GM18868 (cell line): ENCODE data around the gene RIIAD1.

Experiments
- ATAC-seq: cut with Tn5 transposase; IDR thresholded peaks from one replicate; pipeline ENCODE4 v1.9.1; 2021; ENCODE audit warnings: mild to moderate bottlenecking, moderate library complexity; ENCODE audit not compliant: unreplicated experiment

The RIIAD1 gene

DNA sequence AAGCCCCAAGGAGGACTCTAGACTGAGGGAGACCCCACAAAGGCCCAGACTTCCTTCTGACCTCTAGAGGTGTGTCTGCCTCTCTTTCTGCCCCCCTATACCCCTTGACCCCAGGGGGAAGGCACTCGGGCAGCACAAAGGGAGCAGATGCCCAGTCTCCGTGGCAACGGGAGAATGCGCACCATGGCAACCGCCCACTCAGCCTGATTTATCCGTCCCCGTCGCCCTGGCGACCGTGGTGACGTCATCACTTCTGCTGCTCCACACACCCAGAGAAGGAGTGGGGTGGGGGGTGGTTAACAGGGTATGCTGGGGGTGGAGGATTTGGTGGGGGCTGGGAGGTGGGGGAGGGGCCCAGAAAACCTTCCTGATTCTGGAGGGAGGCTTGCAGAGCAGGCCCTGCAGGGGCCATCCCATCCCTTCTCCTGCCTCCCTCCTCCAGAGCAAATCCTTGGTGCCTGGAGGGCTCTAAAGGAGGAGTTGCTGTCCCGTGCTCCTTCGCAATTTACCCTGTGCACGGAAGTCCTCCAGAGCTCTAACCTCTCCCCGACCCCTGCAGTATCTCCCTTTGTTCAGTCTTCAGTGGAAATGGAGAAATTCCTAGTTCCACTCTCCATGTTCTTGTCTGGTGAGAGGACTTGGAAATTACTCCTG is 11.0 kb upstream of the RIIAD1 start:
- no peak for ATAC-seq

DNA sequence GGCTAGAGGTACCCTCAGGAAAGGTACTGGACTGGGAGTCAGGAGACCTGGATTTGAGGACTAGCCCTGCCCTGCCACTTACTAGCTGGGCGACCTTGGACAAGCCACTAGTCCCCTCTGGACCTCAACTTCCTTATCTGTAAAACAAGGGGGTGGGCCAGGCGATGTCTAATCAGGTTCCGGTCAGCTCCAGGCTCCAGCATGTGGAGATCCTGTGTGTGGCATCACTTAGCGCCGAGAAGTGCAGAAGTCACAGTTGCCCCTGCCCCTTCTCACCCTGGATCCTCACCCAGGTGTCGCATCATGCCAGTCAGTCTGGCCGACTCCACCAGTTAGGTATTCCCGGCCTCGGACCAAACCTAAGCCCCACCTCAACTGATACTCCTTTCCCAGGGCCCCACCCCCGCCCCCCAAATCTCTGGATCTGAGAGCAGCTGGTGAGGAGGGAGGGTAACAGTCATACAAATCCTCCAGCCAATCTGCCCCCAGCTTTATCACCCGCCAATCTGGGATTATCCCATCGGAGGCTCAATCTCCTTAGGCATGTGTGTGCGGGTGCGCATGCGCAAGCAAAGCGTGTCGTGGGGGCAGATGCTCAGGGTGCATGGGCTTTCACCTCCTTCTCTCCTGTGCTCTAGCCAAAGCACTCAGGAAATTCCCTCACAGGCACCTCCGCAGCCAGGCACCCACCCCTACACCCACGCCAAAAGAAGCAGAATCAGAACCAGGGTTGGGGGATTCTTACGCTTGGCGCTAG is 10.1 kb upstream of the RIIAD1 start:
- ATAC-seq, result no peak

DNA sequence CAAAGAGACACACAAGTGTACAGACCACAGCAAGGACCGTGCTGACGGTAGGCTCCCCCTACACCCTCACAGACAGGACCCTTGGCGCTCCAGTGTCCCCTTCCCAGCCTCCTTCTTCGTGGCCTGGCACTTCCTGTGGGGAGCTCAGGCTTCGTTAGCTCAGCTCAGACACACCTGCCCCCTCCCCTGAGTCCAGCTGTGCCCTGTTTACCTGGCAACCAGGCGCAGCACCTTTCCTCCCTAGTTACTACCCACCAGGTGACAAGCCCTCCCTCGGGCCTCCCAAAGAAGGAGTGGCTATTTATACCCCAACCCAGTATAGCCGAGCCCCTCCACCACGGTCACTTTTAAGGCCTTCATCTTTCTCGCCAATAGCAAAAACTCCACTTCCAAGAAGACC is 9.4 kb upstream of the RIIAD1 start:
- ATAC-seq, result no peak

DNA sequence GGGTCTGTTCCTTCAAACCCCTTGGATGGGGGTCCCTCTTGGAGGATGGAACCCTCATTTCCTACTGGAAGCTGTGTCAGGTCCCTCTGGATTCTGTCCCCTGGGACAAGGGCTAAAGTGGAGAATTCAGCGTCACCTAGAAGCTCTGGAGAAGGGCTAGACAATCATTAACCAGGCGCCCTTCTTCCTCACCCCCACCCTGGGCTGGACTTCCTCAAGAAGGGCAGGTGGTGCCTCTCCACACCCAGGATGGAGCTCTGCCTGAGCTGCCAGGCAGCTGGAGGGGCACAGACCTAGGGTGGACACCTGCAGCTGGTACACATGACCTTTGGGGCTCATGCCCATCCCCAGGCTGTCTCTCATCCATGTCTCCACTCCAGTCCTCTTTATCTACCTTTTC is 8.3 kb upstream of the RIIAD1 start:
- ATAC-seq, result no peak

DNA sequence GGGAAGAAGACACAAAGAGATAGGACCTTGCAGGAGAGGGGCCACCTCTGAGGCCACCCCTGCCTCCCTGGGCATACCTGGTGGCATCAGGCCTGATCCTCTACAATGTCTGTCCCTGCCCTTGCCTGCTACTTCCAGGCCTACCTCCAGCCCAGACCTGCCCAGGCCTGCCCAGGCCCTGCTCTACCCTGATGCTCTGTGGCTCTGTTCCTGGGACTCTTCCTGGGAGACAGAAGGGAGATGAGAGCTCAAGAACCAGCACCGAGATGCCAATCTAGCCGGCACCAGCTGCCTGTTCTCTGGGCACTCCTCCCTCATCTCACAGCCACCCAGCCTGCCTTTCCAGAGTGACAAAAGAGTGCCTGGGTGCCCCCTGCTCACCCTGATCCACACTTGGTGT is 7.4 kb upstream of the RIIAD1 start:
- ATAC-seq, result no peak

DNA sequence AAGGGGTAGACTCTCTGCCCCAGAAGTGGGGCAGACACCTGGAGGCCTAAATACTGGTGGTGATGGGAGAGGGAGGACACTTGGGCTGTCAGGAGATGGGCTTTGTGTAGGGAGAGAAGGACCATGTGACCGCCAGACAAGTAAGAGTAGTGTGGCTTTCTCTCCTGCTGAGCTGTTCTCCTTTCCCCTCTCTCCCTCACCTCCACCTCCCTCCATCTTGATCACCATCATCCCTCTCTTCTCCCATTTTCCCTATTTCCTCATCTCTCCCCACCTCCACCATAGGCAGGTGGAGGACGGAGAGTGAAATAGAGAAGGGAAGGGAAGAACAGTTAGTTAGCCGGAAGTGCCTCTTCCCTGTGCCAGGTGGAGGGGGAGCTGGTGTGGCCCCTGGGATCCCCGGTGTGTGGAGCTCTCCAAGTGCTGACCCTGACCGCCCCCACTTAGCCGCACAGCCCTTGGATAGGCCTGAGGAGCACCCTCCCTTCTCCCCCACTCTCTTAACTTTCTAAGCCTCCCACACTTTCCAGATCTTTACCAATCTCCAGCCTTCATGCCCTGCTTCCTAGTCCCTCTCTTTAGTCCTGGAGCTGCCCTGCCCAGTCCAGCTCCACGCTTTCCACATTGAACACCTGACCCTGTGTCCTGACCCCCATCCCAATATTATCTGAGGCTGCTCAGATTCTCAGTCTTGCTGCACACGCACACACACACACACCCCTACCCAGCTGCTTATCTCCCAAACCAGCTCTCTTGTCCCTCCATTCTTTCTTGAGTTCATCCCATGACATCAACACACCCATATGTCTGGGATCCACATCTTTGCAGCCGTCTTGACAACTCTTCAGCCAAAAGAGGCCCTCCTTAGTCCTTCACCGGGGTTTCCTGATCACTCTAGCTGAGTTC is 6.2 kb upstream of the RIIAD1 start:
- no peak for ATAC-seq

DNA sequence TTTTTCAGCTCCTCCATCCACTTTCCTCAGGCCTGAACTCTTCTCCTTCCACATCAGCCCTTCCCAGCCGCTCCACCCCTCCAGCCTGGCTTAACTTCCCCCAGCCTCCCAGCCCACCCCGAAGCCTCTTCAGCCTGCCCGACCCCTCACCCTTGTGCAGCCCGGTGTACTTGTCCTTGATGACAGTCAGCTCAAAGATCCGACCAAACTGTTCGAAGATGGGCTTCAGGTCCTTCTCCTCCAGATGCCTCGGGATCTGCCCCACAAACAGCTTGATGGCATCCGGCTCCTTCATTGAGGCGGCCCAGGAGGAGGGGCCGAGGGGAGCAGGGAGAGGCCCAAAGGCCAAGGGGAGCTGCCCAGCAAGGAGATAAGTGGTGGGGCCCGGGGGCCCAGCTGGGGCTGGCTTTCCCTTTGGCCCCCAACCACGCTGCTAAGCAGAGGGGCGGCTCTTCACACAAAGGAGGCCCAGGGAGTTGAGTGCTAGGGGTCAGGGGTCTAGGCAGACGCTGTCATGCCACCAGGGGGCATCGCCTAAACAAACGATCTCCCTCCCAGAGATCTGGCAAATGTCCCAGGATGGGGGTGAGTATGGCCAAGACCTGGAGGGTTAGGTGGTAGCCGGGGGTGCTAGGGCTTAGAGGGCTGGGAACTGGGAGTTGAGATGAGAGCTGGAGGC is 5.5 kb upstream of the RIIAD1 start:
- no peak for ATAC-seq

DNA sequence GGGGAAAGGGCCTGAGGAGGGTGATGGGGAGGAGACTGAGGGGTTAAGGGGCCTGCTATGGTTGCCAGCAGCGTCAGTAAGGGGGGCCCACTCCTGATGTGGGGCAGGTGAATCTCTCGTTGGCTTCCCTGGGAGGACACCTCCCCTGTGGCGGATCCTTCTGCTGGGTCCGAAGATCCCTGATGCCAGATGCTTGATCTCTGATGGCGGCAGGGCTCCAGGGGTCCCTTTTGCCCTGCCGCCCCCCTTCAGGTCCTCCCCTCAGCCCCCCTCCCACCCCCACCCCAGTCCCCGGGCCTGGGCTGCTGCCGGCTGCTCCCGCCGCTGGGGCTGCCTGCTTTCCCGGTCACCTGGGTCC is 4.9 kb upstream of the RIIAD1 start:
- ATAC-seq, result no peak

DNA sequence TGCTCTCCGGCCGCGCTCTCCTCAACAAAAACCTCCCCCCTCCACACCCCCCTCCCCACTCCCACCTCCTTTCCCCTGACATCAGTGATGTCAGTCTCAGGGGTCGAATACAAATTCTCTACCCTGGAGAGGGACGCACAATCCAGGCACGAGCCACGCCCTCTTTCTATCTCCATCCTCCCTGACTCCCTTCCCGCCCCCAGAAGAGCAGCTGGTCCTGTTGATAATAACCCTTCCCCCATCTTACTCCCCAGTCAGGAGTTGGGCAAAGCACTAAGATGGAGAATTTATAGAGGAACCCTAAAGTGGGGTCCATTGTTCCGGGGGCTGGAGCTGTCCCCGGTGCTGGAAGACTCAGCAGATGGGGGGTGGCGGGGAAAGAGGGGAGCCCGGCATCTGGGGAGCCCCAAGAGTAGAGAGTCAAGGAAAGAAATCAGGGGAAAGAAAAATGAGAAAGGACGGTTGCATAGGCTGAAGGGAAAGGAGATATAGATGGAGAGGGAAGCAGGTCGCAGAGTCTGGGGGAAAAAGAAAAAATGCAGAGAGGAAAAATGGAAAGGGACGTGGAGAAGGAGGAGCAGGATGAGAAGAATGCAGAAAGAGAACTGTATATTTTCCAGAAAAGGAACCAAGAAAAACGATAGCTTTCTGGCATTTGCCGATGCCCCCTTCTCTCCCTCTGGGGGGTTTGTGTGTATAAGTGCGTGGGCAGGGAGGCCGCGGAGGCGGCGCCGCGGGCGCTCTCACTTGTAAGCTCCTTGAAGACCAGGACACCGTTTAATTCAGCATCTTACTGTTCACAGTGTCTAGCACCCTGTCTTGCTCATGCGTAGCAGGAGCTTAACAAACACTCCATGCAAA is 4.3 kb upstream of the RIIAD1 start, which contains the start of gene CELF3:
Gene CELF3, minus strand, starts transcription at position 33 of the 861 bp plus-strand sequence. CDS start 783 bp downstream, outside the sequence.
- no peak for ATAC-seq

DNA sequence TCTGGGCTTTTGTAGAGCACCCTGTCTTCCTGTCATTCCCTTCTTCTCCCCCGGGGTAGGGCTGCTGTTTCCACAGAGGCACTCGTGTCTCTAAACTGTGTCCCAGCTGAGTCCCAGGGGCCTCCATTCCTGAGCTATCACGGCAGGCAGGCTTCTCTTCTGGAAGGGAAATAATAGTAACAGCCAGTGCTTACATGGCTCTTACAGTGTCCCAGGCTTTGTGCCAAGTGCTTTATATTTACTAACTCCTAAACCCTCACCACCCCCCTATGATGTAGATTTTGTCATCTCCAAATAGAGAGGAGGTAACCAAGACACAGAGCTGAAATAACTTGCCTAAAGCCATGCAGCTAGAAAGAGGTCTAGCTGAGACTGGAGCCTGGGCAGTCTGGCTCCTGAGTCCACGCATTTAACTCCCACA is 3.3 kb upstream of the RIIAD1 start:
- no peak for ATAC-seq

DNA sequence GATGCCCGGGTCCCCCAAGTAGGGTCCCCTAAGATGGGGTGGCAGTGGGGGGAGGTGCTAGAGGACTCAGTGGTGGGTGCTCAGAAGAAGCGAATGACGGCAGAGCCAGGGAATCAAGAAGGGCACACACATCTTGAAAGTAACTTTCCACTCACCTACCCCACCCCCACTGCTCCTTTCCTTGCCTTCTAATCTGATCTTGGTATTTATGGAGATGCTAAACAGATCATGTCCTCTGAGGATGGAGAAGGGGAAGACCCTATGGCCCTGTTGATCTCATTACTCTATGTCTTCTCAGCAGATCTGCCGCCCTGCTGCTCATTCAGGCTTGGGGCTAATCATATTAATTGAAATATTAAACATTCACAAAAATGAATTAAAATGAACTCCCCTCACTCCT is 2.7 kb upstream of the RIIAD1 start:
- no peak for ATAC-seq

DNA sequence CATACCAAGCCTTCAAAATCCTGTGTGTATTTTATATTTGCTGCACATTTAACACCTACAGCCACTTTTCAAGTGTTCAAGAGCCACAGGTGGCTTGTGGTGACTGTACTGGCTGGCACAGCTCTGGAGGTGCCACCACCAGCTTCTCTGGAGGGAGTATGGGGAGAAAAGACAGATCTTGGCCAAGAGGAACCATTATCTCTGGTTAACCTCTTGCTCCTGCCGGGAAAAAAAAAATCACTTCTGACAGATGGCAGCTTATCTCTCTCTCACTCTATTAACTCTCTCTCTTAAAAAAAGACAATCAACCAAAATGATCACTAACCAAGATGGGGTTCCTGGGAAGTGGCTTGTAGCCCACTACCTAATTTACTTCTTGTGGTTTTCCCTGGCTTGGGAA is 1.2 kb upstream of the RIIAD1 start:
- no peak for ATAC-seq

DNA sequence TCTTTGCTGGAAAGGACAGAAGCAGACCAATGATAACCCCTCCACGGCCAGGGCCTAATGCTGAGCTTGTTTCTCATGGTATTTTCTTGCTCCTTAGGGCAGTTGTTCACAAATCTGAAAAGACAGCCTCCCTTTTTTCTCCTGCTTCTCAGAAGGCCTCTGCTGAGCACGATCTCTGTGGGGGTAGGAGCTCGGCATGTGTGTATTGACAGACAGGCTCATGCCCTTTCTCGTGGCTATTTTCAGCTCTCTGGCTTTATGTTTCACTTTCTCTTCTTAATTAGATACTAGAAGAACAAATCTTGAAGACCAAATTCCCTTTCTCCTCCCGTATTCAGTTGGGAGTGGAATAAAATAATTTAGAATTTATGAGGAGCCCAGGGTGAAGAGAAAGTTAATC is 768 bp upstream of the RIIAD1 start:
- peak; percentile 52 for ATAC-seq

DNA sequence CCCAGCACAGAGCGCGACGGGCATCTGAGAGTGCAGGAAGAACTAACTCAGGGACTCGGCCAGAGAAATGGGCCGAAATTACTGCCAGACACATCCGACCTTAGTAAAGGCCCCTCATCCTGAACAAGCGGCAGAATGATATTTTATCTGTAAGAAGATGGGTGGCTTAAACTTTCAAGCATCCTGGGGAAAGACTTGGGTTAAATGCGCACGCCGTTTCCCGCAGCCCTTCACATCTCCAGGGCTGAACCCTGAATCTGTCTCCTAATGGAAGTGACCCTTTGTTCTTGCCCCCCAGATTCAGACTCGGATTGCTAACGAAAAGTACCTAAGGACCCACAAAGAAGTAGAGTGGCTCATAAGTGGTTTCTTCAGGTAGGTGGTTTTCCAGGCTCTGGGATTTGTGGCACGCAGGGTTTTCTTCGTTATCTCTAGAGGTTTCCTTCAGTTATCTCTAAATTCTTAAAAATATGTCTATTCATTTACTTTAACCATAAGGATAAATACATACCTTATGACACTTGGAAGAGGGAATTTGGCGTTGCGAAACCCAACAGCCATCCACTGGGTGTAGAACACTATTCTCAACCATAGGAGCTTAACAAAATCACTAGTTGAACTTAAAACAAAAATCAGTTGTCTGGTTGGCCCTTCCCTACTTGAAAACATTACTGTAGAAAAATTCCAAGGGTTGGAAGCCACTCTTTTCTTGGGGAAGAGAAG is 627 bp downstream of the RIIAD1 start:
- ATAC-seq, result no peak

DNA sequence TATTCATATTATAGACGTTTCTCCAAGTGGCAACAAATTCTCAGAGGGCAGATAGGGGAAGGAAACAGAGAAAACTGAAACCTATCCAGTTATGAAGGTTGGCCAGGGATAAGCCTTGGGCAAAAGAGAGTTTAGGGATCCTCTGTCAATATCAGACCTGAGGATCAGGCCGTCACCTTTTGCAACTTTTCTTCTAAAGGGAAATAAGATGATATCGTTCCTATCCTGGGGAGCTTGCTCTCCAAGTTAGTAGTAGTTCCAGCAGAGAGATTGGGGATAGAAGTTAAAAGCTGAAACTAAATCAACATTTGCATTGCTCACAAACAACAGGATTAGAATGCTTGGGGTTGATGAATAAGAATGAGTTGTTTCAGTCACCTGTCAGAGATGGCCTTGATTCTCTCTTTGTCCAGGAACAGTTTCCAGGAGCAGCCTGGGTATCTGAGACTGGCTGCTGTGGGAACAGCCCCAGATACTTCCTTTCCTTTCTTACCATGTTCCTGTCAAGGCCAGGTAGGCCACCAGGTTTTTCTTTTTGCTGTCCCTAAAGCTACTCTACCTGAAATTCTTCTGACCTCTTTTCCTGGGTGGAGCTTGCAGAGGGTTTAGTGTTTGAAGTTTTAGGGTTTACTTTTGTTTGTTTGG is 2.5 kb downstream of the RIIAD1 start:
- no peak for ATAC-seq

DNA sequence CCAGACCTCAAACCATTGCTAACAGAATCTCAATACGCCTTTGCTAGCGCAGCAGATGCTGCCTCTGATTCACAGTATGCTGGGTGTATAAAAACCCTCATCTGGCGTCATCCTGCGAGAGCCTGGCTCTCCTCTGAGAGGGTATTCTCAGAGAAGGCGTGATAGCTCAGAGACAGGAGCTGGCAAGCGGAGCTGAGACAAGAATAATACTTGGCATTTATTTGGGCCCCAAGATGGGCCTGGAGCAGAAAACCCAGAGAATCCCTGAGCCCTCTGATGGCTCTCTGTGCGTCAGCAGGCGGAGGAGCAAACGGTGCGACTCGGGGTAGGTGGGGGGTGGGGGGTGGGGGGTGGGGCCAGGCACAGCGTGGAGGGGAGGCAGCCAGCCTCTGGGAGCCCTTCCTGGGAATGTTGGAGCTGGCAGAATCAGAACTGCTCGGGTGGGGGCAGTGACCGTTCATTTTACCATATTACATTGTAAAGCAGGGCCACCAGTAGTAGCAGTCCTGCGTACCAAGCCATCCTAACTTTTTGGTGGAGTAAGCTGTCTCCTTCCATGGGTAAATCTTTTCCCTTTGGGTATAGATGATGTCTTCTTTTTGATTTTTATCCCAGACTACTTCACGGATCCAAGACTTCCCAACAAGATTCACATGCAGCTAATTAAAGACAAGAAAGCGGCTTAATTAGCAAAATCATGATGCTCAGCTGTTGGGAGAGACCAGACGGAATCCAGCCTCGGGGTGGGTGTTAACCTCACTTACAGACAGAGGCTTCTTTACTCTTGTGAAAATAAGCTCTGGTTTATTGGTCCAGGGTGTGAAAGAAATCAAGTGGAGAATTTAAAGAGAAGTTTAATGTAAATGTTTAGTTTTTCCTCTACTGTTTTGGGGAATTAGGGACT is 7.1 kb downstream of the RIIAD1 start:
- no peak for ATAC-seq

DNA sequence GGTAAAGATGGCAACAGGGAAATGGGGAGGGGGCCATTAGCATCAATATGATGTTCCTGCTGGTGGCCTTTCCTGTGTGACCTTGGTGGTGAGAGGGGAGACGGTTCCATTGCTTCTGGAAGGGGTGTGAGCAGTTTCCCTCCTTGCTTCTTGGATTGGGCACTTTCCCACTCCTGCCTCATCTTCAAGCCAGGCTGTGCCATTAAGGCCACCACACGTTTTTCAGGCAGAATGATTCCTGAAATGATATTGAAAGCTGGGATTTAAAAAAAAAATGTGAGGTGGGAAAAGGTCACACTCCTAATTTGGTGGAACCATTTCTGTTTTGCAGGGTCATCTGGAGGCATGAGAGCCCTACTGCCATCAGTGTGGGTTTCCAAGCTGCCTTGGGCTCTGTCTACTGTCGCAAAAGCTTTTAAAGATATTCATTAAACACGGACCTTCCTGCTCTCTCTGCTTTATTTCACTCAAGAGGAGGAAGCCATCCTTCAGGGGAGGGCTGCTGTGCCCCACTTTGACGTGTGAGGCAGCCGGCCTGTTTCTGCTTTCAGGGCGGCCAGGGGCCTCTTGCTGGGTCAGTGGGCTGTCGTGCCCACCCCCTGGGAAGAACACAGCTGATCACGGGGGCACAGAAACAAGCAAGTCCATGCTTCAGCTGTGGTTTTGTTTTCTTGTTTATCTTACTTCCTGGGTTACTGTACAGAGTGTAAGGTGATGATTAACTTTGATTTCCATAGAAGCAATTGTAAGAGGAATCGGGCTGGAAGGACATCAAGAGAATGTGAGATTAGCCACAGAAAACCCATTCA is 8.0 kb downstream of the RIIAD1 start:
- ATAC-seq, result no peak
